A549 (cell line): ENCODE results near the gene B3GAT3. TPM values are rescaled to one million over a fixed set of nuclear protein-coding genes. Genes with fewer than 3 reads are reported as not detected.

Experiments used
- ATAC-seq, 2 experiments: fragments of 200-7000 bp in 1 of 2; fragments of >200 bp in 1 of 2; cut with Nextera tagmentation in 1 of 2; cut with Tn5 transposase in 1 of 2; 3 replicates each; pipeline versions ENCODE4 v1.8.0 to v1.9.1; 2018 to 2020; ENCODE audit warnings: mild to moderate bottlenecking in 1 of 2, moderate library complexity in 1 of 2
- CTCF ChIA-PET: fragments of 300-600 bp; sonication (Branson Sonifier 250); formaldehyde crosslinking; extraction: SDS; loops from one replicate; lab custom pipeline; 2021; ENCODE audit warnings: antibody characterized with exemption, inconsistent platforms; lab: Yijun Ruan, JAX
- POLR2A ChIA-PET: fragments of 350-600 bp; formaldehyde crosslinking; extraction: SDS; loops from one replicate; lab custom pipeline; 2021; ENCODE audit warnings: antibody characterized with exemption, inconsistent platforms; lab: Yijun Ruan, JAX
- DNase-seq, 2 experiments: peaks; one replicate each; pipeline versions ENCODE4 v3.0.0 to v3.0.0-alpha.2; 2011 to 2016; ENCODE audit warnings: low read depth in 1 of 2, low spot score in 1 of 2
- FAIRE-seq: peaks from 2 replicates; lab custom pipeline; 2011; peaks lifted over from hg19 to GRCh38; lab: Jason Lieb, UNC
- H3K27ac ChIP-seq, 2 experiments: fragments of >200 bp; sonication (Bioruptor Twin); formaldehyde crosslinking; 3 replicates each; pipeline ENCODE4 v1.5.1; 2016 to 2017
- H3K4me1 ChIP-seq: fragments of >200 bp; sonication (Bioruptor Twin); formaldehyde crosslinking; 3 replicates; pipeline ENCODE4 v1.6.1; 2016
- H3K4me2 ChIP-seq: fragments of >200 bp; sonication (Bioruptor Twin); formaldehyde crosslinking; 3 replicates; pipeline ENCODE4 v1.6.1; 2016
- H3K4me3 ChIP-seq: fragments of >200 bp; sonication (Bioruptor Twin); formaldehyde crosslinking; 3 replicates; pipeline ENCODE4 v1.5.1; 2016
- H3K9me3 ChIP-seq: fragments of >200 bp; sonication (Bioruptor Twin); formaldehyde crosslinking; 3 replicates; pipeline ENCODE4 v1.6.1; 2016
- BCL3 ChIP-seq: fragments of >200 bp; sonication (Bioruptor Twin); formaldehyde crosslinking; IDR thresholded peaks from 3 replicates; pipeline ENCODE4 v1.6.1; 2016
- BHLHE40 ChIP-seq: IDR thresholded peaks from 2 replicates; pipeline ENCODE4 v1.6.1; 2012; ENCODE audit warnings: low read depth, low read length, inconsistent platforms
- CHD2 ChIP-seq: fragments of 150-350 bp; IDR thresholded peaks from 2 replicates; pipeline ENCODE4 v1.6.1; 2014; ENCODE audit warnings: low read length; ENCODE audit not compliant: partially characterized antibody
- EHF ChIP-seq: fragments of 250-450 bp; sonication (Bioruptor Pico); IDR thresholded peaks from 2 replicates; pipeline ENCODE4 v1.5.0; 2020; ENCODE audit warnings: mild to moderate bottlenecking
- FOXS1 ChIP-seq: fragments of 250-450 bp; sonication (Bioruptor Pico); IDR thresholded peaks from 2 replicates; pipeline ENCODE4 v1.5.0; 2020; ENCODE audit warnings: mild to moderate bottlenecking, moderate library complexity
- GATA3 ChIP-seq: IDR thresholded peaks from 2 replicates; pipeline ENCODE4 v1.6.1; 2012; ENCODE audit warnings: borderline replicate concordance
- HOXB5 ChIP-seq: fragments of 250-450 bp; sonication (Bioruptor Pico); IDR thresholded peaks from 2 replicates; pipeline ENCODE4 v1.5.0; 2020; ENCODE audit warnings: mild to moderate bottlenecking, moderate library complexity
- JUN ChIP-seq, 2 experiments: fragments of >200 bp; sonication (Bioruptor Twin); formaldehyde crosslinking; IDR thresholded peaks; 2 replicates in 1 of 2; 3 replicates in 1 of 2; pipeline ENCODE4 v1.6.1; 2016 to 2017
- MAZ ChIP-seq: fragments of 150-350 bp; IDR thresholded peaks from 2 replicates; pipeline ENCODE4 v1.6.1; 2014; ENCODE audit warnings: antibody characterized with exemption, low read depth, low read length, borderline replicate concordance
- NFE2L2 ChIP-seq: fragments of 150-350 bp; conservative IDR thresholded peaks from 2 replicates; pipeline ENCODE4 v1.6.1; 2014; ENCODE audit warnings: low read length
- PBX3 ChIP-seq: IDR thresholded peaks from 2 replicates; pipeline ENCODE4 v1.6.1; 2012
- PHF8 ChIP-seq: fragments of 200-600 bp; sonication (generic); IDR thresholded peaks from 2 replicates; pipeline ENCODE4 v1.6.1; 2016; ENCODE audit warnings: low read depth, mild to moderate bottlenecking, antibody characterized with exemption, moderate library complexity, borderline replicate concordance
- POLR2A ChIP-seq: IDR thresholded peaks from 2 replicates; pipeline ENCODE4 v1.6.1; 2012; ENCODE audit warnings: mild to moderate bottlenecking, low read length
- RFX5 ChIP-seq: fragments of 450-650 bp; IDR thresholded peaks from 2 replicates; pipeline ENCODE4 v1.7.1; 2014; ENCODE audit warnings: antibody characterized with exemption, mild to moderate bottlenecking, moderate library complexity
- TP53 ChIP-seq: fragments of 250-450 bp; sonication (Bioruptor Pico); IDR thresholded peaks from 2 replicates; pipeline ENCODE4 v1.5.0; 2021; ENCODE audit warnings: mild to moderate bottlenecking, moderate library complexity
- WGBS: methylation state at CpG from one replicate; pipeline ENCODE4 v1.1.6; 2017; ENCODE audit errors: missing lambda C conversion rate; 5-methylcytosine and 5-hydroxymethylcytosine counted together
- polyA plus RNA-seq, 4 experiments: library from polyadenylated mRNA; depleted of rRNA in 3 of 4; stranded (reverse); fragments of >200 nt; fragmentation: RNase III in 1 of 4; extraction: RNeasy Plus Mini Kit Qiagen cat#74134 plus additional on column Dnase treatment in 1 of 4; gene quantifications; 2 replicates in 3 of 4; 3 replicates in 1 of 4; pipeline ENCODE4 v1.2.3, GENCODE V29; 2011 to 2017
- TF ChIP-seq, protein P1 (sequence below): IDR thresholded peaks from 2 replicates; pipeline ENCODE4 v1.6.1; 2012
- TF ChIP-seq, protein P2 (sequence below): fragments of 450-650 bp; IDR thresholded peaks from 2 replicates; pipeline ENCODE4 v1.6.1; 2014; ENCODE audit warnings: antibody characterized with exemption
- TF ChIP-seq, protein P3 (sequence below): fragments of 200-600 bp; sonication (generic); IDR thresholded peaks from 2 replicates; pipeline ENCODE4 v1.6.1; 2016; ENCODE audit warnings: antibody characterized with exemption, mild to moderate bottlenecking, moderate library complexity

Gene B3GAT3
- polyA plus RNA-seq, 2 of the 4 experiments (the other 2 are of a cell fraction): 19.0 to 41.0 TPM

DNA sequence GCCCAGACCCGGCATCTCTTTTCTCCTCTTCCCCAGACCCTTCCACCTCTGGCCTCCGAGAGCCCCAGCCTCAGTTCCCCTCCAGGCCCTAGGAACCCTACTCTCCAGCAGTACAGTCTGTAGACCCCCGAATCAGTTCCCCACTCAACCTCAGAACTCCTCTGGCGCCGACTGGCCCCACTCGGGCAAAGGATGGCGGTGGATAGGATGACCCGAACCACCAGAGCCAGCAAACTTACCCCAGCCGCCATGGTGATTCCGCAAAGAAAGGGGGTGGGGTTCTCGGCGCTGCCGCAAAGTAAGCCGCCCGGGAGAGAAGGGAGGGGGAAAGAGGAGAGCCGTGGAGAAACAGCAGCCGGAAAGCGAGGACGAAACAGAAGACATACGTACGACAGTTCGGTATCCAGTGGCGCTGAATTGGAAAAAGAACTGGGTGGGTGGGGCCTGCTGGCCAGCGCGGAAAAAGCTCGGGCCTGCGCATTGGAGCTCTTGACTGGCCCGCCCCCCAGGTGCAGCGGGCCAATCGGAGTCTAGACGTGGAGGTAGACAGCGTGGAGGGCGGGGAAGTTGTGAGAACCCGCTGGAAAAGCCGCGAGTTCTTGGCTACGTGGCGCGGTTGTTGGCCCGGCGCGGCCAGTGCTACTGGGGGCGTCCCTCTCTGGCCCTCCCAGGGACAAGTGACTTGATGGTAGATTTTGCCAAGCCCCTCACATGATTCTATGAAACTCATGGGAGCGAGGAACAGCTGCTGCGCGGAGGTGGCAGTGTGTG lies 48.0 kb downstream of the B3GAT3 start, which contains the start of gene EEF1G:
TSS of gene EEF1G (minus strand) at position 300 of the 771 bp plus-strand sequence. CDS start at position 251, 49 bp downstream.
- POLR2A ChIA-PET: interaction anchor here (0.6 to 2.8 kb wide), 31 partner anchors 8 to 1212 kb away, joined by 3 to 93 read pairs (median 5); partner anchors contain the start of genes AHNAK, B3GAT3, C11orf98 and CSKMT
- CTCF ChIA-PET: interaction anchor here (0.7 to 2.5 kb wide), 7 partner anchors 10 to 179 kb away, joined by 3 to 13 read pairs (median 4); no protein-coding TSS in a partner anchor
- TF ChIP-seq FOXS1 (CRISPR knock-in tag) (no peak), RFX5 (peak; percentile 12; the same call in 1 of the 2 replicates), EHF (CRISPR knock-in tag) (no peak), BHLHE40 (no peak), HOXB5 (no peak), BCL3 (peak; percentile 94; the same call in 2 of the 3 replicates), MAZ (peak; percentile 52; the same call in 1 of the 2 replicates), PBX3 (peak; percentile 20; the same call in 1 of the 2 replicates), PHF8 (peak; percentile 61; the same call in 1 of the 2 replicates), POLR2A (peak; percentile 86), JUN (IDR thresholded peaks at IDR 0.05) (peak; percentile 88 to 97; a peak in 4 of 5 replicates), GATA3 (0 out of 2 replicates have a peak, but pooled peaks have one; percentile 18), CHD2 (peak; percentile 72), TP53 (CRISPR knock-in tag) (peak; percentile 82), NFE2L2 (no peak)
- TF ChIP-seq, protein P1, sequence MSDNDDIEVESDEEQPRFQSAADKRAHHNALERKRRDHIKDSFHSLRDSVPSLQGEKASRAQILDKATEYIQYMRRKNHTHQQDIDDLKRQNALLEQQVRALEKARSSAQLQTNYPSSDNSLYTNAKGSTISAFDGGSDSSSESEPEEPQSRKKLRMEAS: peak; percentile 73; the same call in 1 of the 2 replicates
- TF ChIP-seq, protein P2, sequence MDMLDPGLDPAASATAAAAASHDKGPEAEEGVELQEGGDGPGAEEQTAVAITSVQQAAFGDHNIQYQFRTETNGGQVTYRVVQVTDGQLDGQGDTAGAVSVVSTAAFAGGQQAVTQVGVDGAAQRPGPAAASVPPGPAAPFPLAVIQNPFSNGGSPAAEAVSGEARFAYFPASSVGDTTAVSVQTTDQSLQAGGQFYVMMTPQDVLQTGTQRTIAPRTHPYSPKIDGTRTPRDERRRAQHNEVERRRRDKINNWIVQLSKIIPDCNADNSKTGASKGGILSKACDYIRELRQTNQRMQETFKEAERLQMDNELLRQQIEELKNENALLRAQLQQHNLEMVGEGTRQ: no peak
- TF ChIP-seq, protein P3, sequence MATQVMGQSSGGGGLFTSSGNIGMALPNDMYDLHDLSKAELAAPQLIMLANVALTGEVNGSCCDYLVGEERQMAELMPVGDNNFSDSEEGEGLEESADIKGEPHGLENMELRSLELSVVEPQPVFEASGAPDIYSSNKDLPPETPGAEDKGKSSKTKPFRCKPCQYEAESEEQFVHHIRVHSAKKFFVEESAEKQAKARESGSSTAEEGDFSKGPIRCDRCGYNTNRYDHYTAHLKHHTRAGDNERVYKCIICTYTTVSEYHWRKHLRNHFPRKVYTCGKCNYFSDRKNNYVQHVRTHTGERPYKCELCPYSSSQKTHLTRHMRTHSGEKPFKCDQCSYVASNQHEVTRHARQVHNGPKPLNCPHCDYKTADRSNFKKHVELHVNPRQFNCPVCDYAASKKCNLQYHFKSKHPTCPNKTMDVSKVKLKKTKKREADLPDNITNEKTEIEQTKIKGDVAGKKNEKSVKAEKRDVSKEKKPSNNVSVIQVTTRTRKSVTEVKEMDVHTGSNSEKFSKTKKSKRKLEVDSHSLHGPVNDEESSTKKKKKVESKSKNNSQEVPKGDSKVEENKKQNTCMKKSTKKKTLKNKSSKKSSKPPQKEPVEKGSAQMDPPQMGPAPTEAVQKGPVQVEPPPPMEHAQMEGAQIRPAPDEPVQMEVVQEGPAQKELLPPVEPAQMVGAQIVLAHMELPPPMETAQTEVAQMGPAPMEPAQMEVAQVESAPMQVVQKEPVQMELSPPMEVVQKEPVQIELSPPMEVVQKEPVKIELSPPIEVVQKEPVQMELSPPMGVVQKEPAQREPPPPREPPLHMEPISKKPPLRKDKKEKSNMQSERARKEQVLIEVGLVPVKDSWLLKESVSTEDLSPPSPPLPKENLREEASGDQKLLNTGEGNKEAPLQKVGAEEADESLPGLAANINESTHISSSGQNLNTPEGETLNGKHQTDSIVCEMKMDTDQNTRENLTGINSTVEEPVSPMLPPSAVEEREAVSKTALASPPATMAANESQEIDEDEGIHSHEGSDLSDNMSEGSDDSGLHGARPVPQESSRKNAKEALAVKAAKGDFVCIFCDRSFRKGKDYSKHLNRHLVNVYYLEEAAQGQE: peak; percentile 67
- Histone ChIP-seq H3K27ac (peak within 1 kb of the TSS; percentile 93 to 94), H3K4me1 (peaks cover 41% of the 10 kb centered on the region), H3K4me3 (peak within 1 kb of the TSS; percentile 97), H3K9me3 (no peaks in the 10 kb centered on the region), H3K4me2 (peak within 1 kb of the TSS; percentile 94)
- FAIRE-seq (no peak), DNase-seq (peak; percentile 99 to 100), ATAC-seq (peak; percentile 91 to 96)
- 2% methylated on average over 33 of the region's 46 CpGs for WGBS
